Liver (tissue), 9 donors: ENCODE data around the gene SPIN1. TPM values are rescaled to one million over a fixed set of nuclear protein-coding genes. Genes with fewer than 3 reads are reported as not detected.

Experiments
- DNase-seq: peaks from one replicate; pipeline ENCODE4 v3.0.0-alpha.2; 2017; ENCODE audit warnings: low spot score
- H3K27ac ChIP-seq, 2 donors: one replicate each; pipeline ENCODE4 v1.7.0; 2013; ENCODE audit warnings: inconsistent platforms in 2 of 2, low read length in 2 of 2, control low read depth in 1 of 2, low read depth in 1 of 2, mild to moderate bottlenecking in 1 of 2
- H3K27me3 ChIP-seq, 4 donors: one replicate each; pipeline versions ENCODE4 v1.6.1 to v1.7.0; 2013; ENCODE audit warnings: low read length in 3 of 4, inconsistent platforms in 1 of 4, mild to moderate bottlenecking in 1 of 4, moderate library complexity in 1 of 4; ENCODE audit not compliant: control insufficient read depth in 4 of 4, insufficient read depth in 4 of 4
- H3K36me3 ChIP-seq, 4 donors: one replicate each; pipeline versions ENCODE4 v1.6.1 to v1.7.0; 2013; ENCODE audit warnings: low read length in 3 of 4, mild to moderate bottlenecking in 3 of 4, low read depth in 1 of 4, moderate library complexity in 1 of 4; ENCODE audit not compliant: control insufficient read depth in 4 of 4, insufficient read depth in 3 of 4
- H3K4me1 ChIP-seq, 4 donors: one replicate each; pipeline versions ENCODE4 v1.6.1 to v1.7.0; 2013; ENCODE audit warnings: low read length in 3 of 4, mild to moderate bottlenecking in 3 of 4, moderate library complexity in 1 of 4; ENCODE audit not compliant: control insufficient read depth in 4 of 4, insufficient read depth in 4 of 4
- H3K4me3 ChIP-seq, 3 donors: one replicate each; pipeline versions ENCODE4 v1.6.1 to v1.7.0; 2013; ENCODE audit warnings: low read length in 3 of 3, control low read depth in 1 of 3, low read depth in 1 of 3, mild to moderate bottlenecking in 1 of 3
- H3K9ac ChIP-seq, 2 donors: one replicate each; pipeline ENCODE4 v1.7.0; 2013; ENCODE audit warnings: low read length in 2 of 2, mild to moderate bottlenecking in 2 of 2, moderate library complexity in 2 of 2, control low read depth in 1 of 2, low read depth in 1 of 2
- H3K9me3 ChIP-seq, 4 donors: one replicate each; pipeline versions ENCODE4 v1.6.1 to v1.7.0; 2013; ENCODE audit warnings: low read length in 3 of 4; ENCODE audit not compliant: control insufficient read depth in 4 of 4
- CTCF ChIP-seq: fragments of 150-350 bp; IDR thresholded peaks from 2 replicates; pipeline ENCODE4 v1.5.1; 2017; ENCODE audit warnings: improper control_type of control experiment, low read depth, low read length; ENCODE audit not compliant: missing input control
- EGR1 ChIP-seq, 2 donors: IDR thresholded peaks; 2 replicates each; pipeline ENCODE4 v1.6.1; 2016 to 2018; ENCODE audit warnings: antibody characterized with exemption in 2 of 2, low read depth in 2 of 2
- FOXA1 ChIP-seq: IDR thresholded peaks from 2 replicates; pipeline ENCODE4 v1.6.1; 2016; ENCODE audit warnings: antibody characterized with exemption
- GABPA ChIP-seq, 2 donors: IDR thresholded peaks in 1 of 2; conservative IDR thresholded peaks in 1 of 2; 2 replicates each; pipeline ENCODE4 v1.6.1; 2016; ENCODE audit warnings: antibody characterized with exemption in 2 of 2, mild to moderate bottlenecking in 1 of 2, moderate library complexity in 1 of 2
- HNF4A ChIP-seq, 2 donors: conservative IDR thresholded peaks; 2 replicates each; pipeline ENCODE4 v1.6.1; 2016; ENCODE audit warnings: antibody characterized with exemption in 2 of 2, mild to moderate bottlenecking in 2 of 2
- HNF4G ChIP-seq: IDR thresholded peaks from 2 replicates; pipeline ENCODE4 v1.6.1; 2016; ENCODE audit warnings: antibody characterized with exemption
- JUND ChIP-seq, 2 donors: IDR thresholded peaks; 2 replicates each; pipeline ENCODE4 v1.6.1; 2016; ENCODE audit warnings: antibody characterized with exemption in 2 of 2
- REST ChIP-seq: IDR thresholded peaks from 2 replicates; pipeline ENCODE4 v1.6.1; 2016; ENCODE audit warnings: antibody characterized with exemption, mild to moderate bottlenecking
- RXRA ChIP-seq, 2 donors: IDR thresholded peaks; 2 replicates each; pipeline ENCODE4 v1.6.1; 2017 to 2018; ENCODE audit warnings: antibody characterized with exemption in 2 of 2, mild to moderate bottlenecking in 1 of 2
- SP1 ChIP-seq: IDR thresholded peaks from 2 replicates; pipeline ENCODE4 v1.6.1; 2018; ENCODE audit warnings: antibody characterized with exemption, mild to moderate bottlenecking
- TAF1 ChIP-seq: conservative IDR thresholded peaks from 2 replicates; pipeline ENCODE4 v1.6.1; 2016; ENCODE audit warnings: antibody characterized with exemption, mild to moderate bottlenecking
- YY1 ChIP-seq: IDR thresholded peaks from 2 replicates; pipeline ENCODE4 v1.6.1; 2016; ENCODE audit warnings: antibody characterized with exemption, mild to moderate bottlenecking
- WGBS: extraction: QIAGEN DNeasy Blood & Tissue Kit; methylation state at CpG from one replicate; pipeline ENCODE4 v1.1.7; 2013; 5-methylcytosine and 5-hydroxymethylcytosine counted together
- polyA plus RNA-seq, 2 donors: library from polyadenylated mRNA; stranded (reverse) in 1 of 2; unstranded in 1 of 2; fragments of 200-250 nt in 1 of 2; fragments of >200 nt in 1 of 2; fragmentation: Nextera tagmentation in 1 of 2; extraction: Ambion mirVana in 1 of 2; gene quantifications; one replicate each; pipeline versions ENCODE4 v1.2.1 to v1.2.3, GENCODE V29; 2013 to 2015
- total RNA-seq, 2 donors: library from RNA; depleted of rRNA; stranded (reverse); fragments of >200 nt; gene quantifications; one replicate each; pipeline ENCODE4 v1.2.3, GENCODE V29; 2014
- TF ChIP-seq, protein P1 (sequence below): IDR thresholded peaks from 2 replicates; pipeline ENCODE4 v1.6.1; 2016; ENCODE audit warnings: antibody characterized with exemption
- TF ChIP-seq, protein P2 (sequence below): IDR thresholded peaks from 2 replicates; pipeline ENCODE4 v1.6.1; 2016; ENCODE audit warnings: antibody characterized with exemption
- donor health status: healthy.
- donor health status: healthy.
- donor health status: healthy.
- donor health status: healthy.
- donor health status: healthy.

SPIN1 gene
- total and polyA plus RNA-seq, 4 donors: 9.0 to 30.3 (median 18.6) TPM

GRCh38 chr9:88391236-88391635 lies 3.0 kb downstream of the SPIN1 start:
- TF ChIP-seq REST (no peak), HNF4G (no peak), EGR1 (IDR thresholded peaks at IDR 0.05; ENCODE audit: low read depth in 2 of 2) (no peak), GABPA (IDR thresholded peaks at IDR 0.05 in 1 of 2, conservative IDR thresholded peaks at IDR 0.05 in 1 of 2) (no peak)
- TF ChIP-seq, protein P1, sequence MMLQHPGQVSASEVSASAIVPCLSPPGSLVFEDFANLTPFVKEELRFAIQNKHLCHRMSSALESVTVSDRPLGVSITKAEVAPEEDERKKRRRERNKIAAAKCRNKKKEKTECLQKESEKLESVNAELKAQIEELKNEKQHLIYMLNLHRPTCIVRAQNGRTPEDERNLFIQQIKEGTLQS: no peak

DNA sequence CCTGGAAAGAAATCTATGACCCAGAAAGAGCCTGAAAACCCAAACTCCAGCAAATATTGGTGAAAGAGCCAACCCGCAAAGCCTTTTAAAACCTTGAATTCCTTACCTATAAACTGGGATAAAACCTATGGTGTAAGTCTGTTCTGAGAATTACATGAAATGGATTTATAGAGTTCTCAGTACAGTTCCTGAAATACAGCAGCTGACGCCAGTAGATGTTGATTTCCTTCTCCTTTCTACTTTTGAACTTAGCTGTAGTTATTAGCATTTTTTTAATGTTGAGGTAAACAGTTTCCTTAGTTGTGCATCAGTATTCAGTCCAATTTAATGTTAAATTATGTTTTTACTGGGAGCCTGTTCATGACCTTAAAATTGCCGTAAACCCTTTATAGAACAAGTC lies 3.7 kb downstream of the SPIN1 start:
- Histone ChIP-seq H3K27me3 (no peaks in the 10 kb centered on the region), H3K9ac (no peak overlapping the region), H3K4me1 (peaks cover 2 to 21% (median 18%) of the 10 kb centered on the region in 4 donors), H3K9me3 (no peaks in the 10 kb centered on the region), H3K27ac (no peak overlapping the region), H3K4me3 (no peak overlapping the region), H3K36me3 (no peaks in the 10 kb centered on the region)
- WGBS: 87% methylated on average over 3 of the region's 3 CpGs
- DNase-seq: no peak
- TF ChIP-seq YY1 (no peak), EGR1 (IDR thresholded peaks at IDR 0.05; ENCODE audit: low read depth in 2 of 2) (no peak), RXRA (IDR thresholded peaks at IDR 0.05) (no peak), GABPA (IDR thresholded peaks at IDR 0.05 in 1 of 2, conservative IDR thresholded peaks at IDR 0.05 in 1 of 2) (no peak), SP1 (no peak), JUND (IDR thresholded peaks at IDR 0.05) (no peak), TAF1 (no peak), FOXA1 (no peak), HNF4A (conservative IDR thresholded peaks at IDR 0.05) (no peak), CTCF (no peak), HNF4G (no peak), REST (no peak)
- TF ChIP-seq, protein P2, sequence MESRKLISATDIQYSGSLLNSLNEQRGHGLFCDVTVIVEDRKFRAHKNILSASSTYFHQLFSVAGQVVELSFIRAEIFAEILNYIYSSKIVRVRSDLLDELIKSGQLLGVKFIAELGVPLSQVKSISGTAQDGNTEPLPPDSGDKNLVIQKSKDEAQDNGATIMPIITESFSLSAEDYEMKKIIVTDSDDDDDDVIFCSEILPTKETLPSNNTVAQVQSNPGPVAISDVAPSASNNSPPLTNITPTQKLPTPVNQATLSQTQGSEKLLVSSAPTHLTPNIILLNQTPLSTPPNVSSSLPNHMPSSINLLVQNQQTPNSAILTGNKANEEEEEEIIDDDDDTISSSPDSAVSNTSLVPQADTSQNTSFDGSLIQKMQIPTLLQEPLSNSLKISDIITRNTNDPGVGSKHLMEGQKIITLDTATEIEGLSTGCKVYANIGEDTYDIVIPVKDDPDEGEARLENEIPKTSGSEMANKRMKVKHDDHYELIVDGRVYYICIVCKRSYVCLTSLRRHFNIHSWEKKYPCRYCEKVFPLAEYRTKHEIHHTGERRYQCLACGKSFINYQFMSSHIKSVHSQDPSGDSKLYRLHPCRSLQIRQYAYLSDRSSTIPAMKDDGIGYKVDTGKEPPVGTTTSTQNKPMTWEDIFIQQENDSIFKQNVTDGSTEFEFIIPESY: no peak

More at GRCh38 chr9:88391236-88391635, 3.0 kb downstream of the SPIN1 start:
- Histone ChIP-seq H3K9ac (no peak overlapping the region), H3K36me3 (no peaks in the 10 kb centered on the region), H3K9me3 (no peaks in the 10 kb centered on the region), H3K27me3 (no peaks in the 10 kb centered on the region), H3K4me3 (no peak overlapping the region), H3K4me1 (peaks cover 2 to 23% (median 22%) of the 10 kb centered on the region in 4 donors), H3K27ac (no peak overlapping the region)
- 74% methylated on average over 2 of the region's 2 CpGs for WGBS
- no peak for DNase-seq
